HG02884 (cell line): ENCODE results near the gene SIDT2.
"Not testable (repeated sequence)": the region's sequence is repeated elsewhere in the genome, so short reads cannot be mapped to it uniquely, and the experiment has no call there.

Experiments
- ATAC-seq: cut with Tn5 transposase; IDR thresholded peaks from one replicate; pipeline ENCODE4 v1.9.1; 2021; ENCODE audit warnings: mild to moderate bottlenecking, moderate library complexity; ENCODE audit not compliant: unreplicated experiment

The SIDT2 gene

DNA sequence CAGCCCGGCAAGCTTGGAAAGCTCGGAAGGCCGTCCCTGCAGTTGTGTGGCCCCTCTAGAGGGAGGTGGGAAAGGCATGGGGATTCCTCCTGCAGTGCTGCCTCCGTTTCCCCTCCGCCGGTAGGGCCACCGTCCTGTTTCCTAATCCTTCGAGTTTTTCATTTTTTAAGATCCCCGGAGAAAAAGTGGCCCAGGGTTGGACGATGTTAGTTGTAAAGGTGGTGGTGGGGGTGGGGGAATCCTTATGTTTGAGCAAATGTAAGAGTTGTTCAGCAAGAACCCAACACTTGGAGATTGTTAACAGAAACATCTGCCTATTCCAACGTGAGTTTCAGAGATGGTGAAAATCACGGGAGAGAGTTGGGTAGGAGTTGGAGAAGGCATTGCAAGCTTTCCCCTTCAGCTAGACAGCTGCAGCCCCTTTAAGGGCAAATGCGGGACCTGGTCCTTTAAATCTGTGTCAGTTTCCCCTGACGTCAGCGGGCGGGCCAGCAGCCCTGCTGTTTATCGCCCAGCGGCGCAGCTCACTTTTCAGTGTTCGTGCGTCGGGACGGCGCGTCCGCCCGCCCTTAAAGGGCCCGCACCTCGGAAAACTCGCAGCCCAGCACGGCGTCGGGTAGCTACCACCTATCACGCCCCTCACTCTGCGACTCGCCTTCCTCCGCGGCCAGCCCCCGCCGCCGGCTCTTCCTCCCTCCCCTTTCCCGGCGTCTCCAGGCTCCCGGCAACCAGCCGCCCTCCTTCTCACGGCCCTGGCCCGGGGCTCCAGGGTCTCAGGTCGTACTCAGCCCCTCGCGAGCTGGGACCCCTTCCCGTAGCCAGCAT, at the start of gene SIDT2:
Gene SIDT2 (plus strand): TSS at position 534 of the 825 bp plus-strand sequence. CDS start 521 bp downstream, outside the sequence.
- ATAC-seq = peak; percentile 87

DNA sequence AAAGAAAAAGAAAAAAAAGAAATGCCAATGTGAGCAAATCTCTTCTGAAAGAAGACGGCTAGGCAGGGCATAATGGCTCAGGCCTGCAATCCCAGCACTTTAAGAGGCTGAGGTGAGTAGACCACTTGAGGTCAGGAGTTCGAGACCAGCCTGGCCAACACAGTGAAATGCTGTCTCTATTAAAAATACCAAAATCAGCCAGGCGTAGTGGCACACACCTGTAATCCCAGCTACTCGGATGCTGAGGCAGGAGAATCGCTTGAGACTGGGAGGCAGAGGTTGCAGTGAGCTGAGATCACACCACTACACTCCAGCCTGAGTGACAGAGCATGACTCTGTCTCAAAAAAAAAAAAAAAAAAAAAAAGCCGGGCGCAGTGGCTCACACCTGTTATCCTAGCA, 48.1 kb upstream of the SIDT2 start:
- ATAC-seq = not testable (repeated sequence)

DNA sequence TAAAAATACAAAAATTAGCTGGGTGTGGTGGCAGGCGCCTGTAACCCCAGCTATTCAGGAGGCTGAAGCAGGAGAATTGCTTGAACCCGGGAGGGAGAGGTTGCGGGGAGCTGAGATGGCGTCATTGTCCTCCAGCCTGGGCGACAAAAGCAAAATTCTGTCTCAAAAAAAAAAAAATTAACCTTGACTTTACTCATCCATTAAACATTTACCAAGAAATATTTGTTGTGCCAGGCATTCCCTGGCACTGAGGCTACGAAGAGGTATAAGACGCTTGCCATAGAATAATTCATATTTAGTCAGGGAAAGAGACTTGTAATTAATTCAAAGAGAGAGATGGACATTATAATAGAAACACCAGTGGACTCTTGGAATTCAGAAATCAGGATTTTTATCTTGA, 47.7 kb upstream of the SIDT2 start:
- no peak for ATAC-seq

- ATAC-seq = no peak
Observed at GRCh38 chr11:117134431-117134830, 44.1 kb upstream of the SIDT2 start.

- not testable (repeated sequence) for ATAC-seq
Observed at GRCh38 chr11:117134979-117135378, 43.6 kb upstream of the SIDT2 start.

DNA sequence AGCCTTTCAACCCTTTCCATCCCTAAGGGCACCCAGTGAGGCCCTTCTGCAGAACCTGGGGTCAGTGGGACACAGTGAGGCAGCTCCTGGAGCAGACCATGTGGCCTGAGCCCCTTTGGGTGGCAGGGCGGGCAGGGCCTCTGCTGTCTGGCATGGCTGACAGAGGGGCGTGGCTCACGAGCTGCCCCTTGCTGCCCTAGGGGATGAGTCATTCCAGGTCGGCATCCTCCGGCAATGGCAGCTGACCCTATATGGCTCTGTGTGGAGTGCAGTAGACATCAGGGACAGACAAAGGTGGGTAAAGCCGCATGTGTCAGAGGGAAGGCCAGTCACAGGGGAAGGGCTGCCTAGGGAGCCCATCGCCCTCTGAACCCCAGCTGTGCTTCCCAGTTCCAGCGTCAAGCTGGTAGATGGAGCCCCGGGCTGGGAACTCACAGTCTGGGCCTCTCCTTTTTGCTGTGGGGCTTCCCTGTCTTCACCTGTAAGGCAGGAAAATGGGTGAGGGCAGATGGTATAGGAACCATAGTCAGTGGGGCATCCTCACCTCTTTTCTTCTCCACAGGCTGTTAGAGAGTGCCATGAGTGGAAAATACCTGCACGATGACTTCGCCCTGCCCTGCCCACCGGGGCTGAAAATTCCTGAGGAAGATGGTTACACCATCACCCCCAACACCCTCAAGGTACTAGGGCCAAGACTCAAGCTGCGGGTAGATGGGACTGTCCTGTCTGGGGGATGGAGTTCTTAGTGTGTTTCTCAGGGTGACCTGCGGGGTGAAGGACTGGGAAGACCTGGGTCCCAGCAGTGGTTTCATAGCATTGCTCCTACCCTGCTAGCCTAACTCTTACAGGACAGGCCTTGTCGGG, 41.1 kb upstream of the SIDT2 start:
- ATAC-seq = not testable (repeated sequence)

GRCh38 chr11:117143390-117143789, 35.2 kb upstream of the SIDT2 start:
- ATAC-seq = no peak

GRCh38 chr11:117143871-117144476, 34.6 kb upstream of the SIDT2 start, which contains the start of gene PAFAH1B2:
TSS of gene PAFAH1B2 (plus strand) at chr11:117144287. CDS start at chr11:117152448, 8,161 bp downstream.
- peak; percentile 89 for ATAC-seq

- ATAC-seq = peak; percentile 42
Observed at GRCh38 chr11:117144477-117145392, 33.8 kb upstream of the SIDT2 start.

DNA sequence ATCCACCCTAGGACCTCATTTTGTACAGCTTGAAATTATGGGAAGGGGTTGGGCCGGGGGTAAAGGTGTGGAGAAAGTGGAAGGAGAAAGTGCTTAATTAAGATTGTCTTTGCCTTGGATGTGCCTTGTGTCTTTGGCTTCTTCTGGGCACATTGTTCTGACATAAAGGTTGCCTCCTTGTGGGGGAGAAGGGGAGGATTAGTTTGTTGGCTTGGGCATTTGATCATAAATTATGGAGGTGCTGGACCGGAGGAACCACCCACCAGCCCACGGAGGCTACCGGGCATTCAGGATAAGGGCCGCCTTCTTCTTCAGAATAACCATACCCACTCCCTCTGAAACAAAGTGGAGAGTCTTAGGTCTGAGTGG, 33.2 kb upstream of the SIDT2 start:
- ATAC-seq = no peak

- ATAC-seq = no peak
Observed at GRCh38 chr11:117146521-117146920, 32.0 kb upstream of the SIDT2 start.

DNA sequence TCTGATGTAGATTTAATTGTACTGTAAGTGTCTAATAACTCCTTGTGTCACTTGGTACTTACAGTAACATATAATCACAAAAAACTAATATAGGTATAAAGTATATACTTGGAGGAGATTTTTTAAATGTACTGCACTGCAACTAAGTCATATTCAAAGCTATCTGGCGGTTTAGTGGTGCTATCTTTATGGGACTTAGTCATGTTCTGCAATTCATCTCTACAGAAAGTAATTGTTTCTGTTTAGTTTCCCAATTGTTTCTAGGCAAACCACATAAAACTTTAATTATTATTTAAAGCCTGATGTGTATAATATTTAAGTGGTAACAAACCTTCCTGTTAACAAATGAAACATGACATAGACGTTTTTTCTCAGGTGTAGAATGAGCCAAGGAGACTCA, 26.5 kb upstream of the SIDT2 start:
- no peak for ATAC-seq

DNA sequence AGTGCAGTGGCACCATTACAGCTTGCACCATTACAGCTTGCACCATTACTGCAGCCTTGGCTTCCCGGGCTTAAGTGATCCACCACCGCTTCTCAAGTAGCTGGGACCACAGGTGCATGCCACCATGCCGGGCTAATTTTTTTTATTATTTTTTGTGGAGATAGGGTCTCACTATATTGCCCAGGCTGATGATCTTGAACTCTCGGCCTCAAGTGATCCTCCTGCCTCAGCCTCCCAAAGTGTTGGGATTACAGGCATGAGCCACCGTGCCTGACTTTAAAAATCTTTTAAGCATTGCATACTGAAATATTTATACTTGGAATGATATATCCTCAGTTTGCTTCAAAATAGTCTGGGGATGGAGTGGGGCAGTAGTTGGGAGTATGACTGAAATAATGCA, 24.1 kb upstream of the SIDT2 start:
- ATAC-seq = no peak

- ATAC-seq = no peak
Observed at GRCh38 chr11:117157507-117157906, 21.0 kb upstream of the SIDT2 start.

DNA sequence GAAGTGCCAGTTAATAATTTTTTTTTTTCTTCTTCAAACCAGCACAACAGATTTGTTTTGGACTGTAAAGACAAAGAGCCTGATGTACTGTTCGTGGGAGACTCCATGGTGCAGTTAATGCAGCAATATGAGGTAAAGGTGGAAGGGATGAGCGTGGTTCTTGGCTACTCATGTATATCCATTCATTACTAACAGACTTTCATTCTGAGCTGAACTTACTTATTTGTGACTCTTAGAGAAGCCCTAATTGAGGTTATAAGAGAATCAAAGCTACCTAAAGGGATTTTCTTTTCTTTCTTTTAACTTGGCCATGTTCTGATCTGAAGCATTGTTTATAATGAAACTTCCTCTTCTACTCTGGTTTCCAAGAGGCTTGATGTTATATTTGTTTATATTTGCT, 18.7 kb upstream of the SIDT2 start:
- no peak for ATAC-seq

DNA sequence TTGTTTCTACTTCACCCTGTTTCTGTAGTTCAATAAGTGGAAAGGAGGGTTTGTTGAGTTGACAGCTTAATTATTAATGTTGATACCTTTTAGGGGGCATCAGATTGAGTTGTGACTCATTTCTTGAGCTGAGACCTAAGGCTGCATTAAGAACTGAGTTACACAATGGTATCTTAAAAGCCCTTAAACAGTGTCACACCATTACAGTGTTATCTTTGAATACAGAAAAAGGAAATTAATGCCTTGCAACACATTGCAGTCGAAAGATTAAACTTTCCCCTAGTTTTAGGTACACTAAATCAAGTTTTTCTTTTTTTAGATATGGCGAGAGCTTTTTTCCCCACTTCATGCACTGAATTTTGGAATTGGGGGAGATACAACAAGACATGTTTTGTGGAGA, 17.7 kb upstream of the SIDT2 start:
- ATAC-seq = no peak

DNA sequence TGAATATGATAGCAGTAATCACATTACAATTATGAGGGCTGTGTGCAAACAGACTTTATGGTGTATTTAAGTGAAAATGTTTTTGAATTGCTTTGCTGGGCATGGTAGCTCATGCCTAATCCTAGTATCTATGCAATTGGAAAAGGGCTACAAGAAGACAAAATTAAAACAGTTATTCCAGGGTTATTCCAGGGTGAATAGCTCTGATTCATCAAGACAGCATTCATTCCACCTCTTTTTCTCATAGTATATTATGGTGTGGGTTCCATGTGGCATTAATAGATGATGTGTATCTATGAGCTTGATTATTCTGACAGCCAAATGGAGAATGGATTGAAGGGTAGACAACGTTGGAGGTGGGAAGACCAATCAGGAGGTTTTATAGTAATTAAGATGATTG, 12.1 kb upstream of the SIDT2 start:
- no peak for ATAC-seq

GRCh38 chr11:117169736-117170135, 8.8 kb upstream of the SIDT2 start:
- no peak for ATAC-seq

- no peak for ATAC-seq
Observed at GRCh38 chr11:117170210-117170609, 8.3 kb upstream of the SIDT2 start.

GRCh38 chr11:117171007-117171403, 7.5 kb upstream of the SIDT2 start:
- ATAC-seq = no peak
